ENCODE data around the gene ANKRD55. TPM values are rescaled to one million over a fixed set of nuclear protein-coding genes. Genes with fewer than 3 reads are reported as not detected.
"Not testable (repeated sequence)": the region's sequence is repeated elsewhere in the genome, so short reads cannot be mapped to it uniquely, and the experiment has no call there.

The ANKRD55 gene
- total RNA-seq, 1 donor from 2014 or later = not detected

DNA sequence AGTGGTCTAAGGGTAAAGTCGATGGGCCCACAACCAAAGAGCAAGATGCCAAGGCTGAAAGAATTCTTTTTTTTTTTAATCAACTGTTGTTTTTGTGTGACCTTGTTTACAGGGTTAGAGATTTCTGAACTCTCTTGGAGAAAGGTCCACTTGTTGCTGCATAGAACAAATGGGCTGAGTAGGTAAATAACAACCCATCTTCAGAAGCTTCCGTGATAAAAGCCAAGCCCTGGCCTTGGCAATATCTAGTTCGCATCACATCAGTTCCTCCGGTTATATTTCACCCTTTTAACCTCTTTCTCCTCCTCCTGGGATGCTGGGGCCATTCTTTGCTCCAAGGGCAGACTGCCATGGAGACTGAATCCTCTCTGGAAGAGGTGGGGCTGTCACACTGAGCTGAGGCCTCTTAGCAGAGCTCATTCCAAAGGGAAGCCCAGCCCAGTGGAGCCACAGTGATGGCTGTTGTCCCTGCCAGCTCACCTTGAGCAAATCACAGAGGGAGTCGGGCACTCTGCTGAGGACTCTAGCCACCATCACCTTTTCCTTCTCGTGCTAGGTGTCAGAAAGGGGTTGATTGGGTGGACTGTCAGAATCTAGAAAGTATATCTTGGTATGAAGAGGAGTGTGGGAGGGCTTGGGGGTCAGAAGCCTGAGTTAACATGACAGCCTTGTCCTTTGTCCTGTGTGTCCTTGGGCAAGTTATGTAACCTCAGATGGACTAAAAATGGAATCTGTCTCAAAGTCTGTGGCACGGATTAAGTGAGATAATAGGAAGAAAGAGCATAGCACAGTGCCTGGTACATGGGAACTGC is 17.9 kb downstream of the ANKRD55 start:
- DNase-seq (ENCODE audit: low spot score) = no peak

DNA sequence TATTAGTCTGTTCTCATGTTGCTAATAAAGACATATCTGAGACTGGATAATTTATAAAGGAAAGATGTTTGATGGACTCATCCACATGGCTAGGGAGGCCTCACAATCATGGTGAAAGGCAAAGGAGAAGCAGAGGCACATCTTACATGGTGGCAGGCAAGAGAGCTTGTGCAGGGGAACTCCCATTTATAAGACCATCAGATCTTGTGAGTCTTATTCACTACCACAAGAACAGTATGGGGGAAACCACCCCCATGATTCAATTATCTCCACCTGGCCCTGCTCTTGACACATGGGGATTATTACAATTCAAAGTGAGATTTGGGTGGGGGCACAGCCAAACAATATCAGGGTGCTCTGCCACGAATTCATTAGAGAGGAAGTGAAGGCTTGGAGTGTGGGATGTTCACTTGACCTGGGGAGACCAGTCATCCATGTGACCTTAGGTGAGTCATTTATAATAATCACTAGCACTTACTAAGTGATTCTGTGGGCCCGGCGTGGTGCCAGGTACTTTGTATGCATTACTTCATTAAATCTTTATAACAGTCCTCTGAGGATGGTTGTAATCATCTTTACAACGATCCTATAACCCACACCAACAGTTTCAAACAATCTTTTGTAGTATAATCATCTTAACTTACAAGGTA is 19.1 kb downstream of the ANKRD55 start:
- intact Hi-C loops (cut with DNase I); DNase-seq (ENCODE audit: low spot score): not testable (repeated sequence)

More for the DNA sequence above, 17.9 kb downstream of the ANKRD55 start:
- intact Hi-C loops (cut with DNase I) = no loop called here

DNA sequence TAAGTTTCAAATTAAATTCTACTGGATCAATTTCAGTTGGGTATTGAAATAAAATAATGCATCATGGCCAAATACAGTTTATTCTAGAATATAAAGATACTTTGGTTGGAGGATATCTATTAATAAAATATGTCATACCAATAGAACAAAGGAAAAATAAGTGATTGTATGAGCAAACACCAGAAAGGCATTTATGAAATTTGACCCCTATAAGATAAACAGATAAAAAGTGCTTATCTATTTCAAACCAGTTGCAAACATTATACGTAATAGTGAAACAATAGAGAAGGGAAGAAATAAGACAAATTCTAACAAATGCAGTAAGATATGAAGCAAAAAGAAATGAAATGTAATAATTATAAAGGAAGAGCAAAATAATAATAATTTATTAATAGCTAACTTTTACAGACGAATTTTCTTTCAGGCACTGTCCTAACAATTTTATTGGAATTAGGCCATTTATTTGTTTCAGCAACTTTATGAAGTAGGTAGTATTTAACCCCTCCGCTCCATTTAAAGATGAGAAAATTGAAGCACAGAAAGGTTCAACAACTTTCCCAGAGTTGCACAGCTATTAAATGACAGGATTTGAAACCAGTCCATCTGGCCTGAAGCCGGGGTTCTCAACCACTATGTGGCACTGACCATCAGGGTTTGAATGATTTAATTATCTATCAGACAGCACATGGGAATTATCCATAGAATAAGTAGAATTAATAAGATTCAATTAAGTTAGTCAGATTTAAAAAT is 20.8 kb downstream of the ANKRD55 start:
- intact Hi-C loops (cut with DNase I) = no loop called here
- no peak for DNase-seq (ENCODE audit: low spot score)

DNA sequence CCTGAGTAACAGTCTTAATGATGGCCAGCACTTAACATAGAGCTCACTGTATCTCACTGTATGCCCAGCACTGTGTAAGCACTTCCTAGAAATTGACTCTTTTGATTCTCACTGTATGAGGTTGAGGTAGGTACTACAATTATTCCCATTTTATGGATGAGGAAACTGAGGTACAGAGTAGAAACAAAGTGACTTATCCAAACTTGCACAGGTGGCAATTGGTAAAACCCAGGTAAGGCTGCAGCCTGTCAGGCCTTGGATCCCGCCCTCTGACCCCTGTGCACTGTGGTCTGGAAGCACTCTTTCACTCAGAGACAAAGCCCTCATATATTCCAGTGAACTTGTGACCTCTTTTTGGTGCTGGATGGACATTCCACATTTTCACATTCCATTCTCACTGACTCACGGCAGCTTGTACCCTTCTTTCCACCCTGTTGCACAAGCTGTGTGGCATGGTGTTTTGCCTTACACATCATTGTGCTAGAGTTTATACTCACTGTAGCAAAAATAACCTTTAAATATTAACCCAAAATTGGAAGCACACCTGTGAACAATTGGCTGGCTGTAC is 21.7 kb downstream of the ANKRD55 start:
- intact Hi-C loops (cut with DNase I) = no loop called here
- no peak for DNase-seq (ENCODE audit: low spot score)

DNA sequence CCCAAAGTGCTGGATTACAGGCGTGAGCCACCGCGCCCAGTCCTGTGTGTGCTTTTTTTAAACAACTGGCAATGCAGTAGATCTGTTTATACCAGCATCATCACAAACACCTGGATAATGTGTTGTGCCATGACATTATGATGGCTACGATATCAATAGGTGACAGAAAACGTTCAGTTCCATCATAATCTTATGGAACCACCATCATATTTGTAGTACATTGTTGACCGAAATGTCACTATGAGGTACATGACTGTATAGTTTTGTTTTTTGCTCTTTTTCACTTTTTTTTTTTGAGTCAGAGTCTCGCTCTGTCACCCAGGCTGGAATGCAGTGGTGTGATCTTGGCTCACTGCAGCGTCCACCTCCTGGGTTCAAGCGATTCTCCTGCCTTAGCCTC is 24.4 kb downstream of the ANKRD55 start:
- intact Hi-C loops (cut with DNase I) = loop anchor here (10.0 kb wide), 1 partner anchor 494 kb away; the partner anchor contains the start of gene SLC38A9
- DNase-seq (ENCODE audit: low spot score) = no peak

DNA sequence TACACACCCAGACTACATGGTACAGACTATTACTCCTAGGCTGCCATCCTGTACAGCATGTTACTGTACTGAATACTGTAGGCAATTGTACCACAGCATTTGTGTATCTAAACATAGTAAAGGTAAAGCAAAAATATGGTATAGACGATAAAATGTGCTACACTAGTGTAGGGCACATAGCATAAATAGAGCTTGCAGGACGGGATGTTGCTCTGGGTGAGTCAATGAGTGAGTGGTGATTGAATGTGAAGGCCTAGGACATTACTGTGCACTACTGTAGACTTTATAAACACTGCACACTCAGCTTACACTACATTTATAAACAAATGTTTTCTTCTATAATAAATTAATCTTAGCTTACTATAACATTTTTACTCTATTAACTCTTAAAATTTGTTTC is 25.6 kb downstream of the ANKRD55 start:
- intact Hi-C loops (cut with DNase I) = loop anchor here (10.0 kb wide), 1 partner anchor 493 kb away; the partner anchor contains the start of gene SLC38A9
- no peak for DNase-seq (ENCODE audit: low spot score)

DNA sequence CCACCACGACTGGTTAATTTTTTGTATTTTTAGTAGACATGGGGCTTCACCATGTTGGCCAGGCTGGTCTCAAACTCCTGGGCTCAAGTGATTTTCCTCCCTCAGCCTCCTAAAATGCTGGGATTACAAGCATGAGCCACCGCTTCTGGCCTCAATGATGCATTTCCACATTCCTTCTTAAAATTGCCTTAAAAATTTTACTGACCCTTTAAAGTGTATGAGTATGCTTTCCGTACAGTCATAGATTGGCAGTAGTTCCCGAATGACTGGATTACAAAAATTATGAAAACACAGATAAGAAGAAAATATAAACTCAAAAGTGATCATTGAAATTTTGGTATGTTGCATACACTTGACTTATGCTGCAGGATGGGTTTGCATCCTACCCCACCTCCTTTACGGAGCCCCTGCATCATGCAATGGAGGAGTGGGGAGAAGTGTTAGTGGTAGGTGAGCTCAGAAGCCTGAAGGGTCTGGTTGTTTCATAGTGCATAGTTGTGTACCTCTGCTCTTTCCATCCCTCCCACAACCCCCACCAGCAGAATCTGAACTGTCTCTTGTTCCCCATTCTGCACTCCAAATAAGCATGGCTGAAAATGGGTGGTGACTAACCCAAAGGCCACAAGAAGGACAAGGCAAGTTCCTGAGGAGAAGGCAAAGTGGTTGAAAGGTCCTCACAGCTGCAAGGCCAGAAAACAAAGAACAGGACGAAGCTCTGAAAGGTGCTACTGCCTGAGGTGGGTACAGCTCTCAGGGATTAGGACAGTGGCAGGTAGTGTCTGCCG is 26.8 kb downstream of the ANKRD55 start:
- intact Hi-C loops (cut with DNase I) = loop anchor here (10.0 kb wide), 1 partner anchor 492 kb away; the partner anchor contains the start of gene SLC38A9
- DNase-seq (ENCODE audit: low spot score) = no peak

DNA sequence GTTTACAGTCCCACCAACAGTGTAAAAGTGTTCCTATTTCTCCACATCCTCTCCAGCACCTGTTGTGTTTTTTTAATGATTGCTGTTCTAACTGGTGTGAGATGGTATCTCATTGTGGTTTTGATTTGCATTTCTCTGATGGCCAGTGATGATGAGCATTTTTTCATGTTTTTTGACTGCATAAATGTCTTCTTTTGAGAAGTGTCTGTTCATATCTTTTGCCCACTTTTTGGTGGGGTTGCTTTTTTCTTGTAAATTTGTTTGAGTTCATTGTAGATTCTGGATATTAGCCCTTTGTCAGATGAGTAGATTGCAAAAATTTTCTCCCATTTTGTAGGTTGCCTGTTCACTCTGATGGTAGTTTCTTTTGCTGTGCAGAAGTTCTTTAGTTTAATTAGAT is 29.2 kb downstream of the ANKRD55 start:
- intact Hi-C loops (cut with DNase I) = loop anchor here (10.0 kb wide), 1 partner anchor 489 kb away; the partner anchor contains the start of gene SLC38A9
- not testable (repeated sequence) for DNase-seq (ENCODE audit: low spot score)

DNA sequence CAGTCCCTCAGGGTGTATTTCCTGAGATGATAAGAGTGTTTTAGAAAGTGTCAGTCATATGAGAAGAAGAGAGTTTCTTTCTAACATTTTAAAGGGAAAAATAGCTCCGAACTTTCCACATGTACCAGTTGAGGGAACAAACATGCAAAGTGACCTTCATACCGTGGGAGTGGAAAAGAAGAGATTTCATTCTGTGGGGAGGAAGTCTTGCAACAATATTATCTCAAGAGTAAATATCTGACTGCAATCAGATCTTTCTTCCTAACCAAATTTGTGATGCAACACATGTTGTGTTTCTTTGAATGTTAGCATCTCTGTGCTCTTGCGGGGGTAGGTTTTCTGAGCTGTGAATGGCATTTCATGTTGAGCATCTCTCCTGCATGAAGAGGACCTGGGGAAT is 30.6 kb downstream of the ANKRD55 start:
- no peak for DNase-seq (ENCODE audit: low spot score)

DNA sequence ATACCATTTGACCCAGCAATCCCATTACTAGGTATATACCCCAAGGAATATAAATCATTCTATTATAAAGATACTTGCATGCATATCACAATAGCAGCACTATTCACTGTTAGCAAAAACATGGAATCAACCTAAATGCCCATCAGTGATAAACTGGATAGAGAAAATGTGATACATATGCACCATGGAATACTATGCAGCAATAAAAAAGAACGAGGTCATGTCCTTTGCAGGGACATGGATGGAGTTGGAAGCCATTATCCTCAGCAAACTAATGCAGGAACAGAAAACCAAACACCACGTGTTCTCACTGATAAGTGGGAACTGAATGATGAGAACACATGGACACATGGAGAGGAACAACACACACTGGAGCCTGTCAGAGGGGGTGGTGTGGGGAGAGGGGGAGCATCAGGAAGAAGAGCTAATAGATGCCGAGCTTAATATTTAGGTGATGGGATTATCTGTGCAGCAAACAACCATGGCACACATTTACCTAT is 31.3 kb downstream of the ANKRD55 start:
- intact Hi-C loops (cut with DNase I) = loop anchor here (1.0 to 10.0 kb wide), 2 partner anchors 266 to 487 kb away; partner anchors contain the start of gene SLC38A9
- not testable (repeated sequence) for DNase-seq (ENCODE audit: low spot score)

More for the DNA sequence above, 30.6 kb downstream of the ANKRD55 start:
- intact Hi-C loops (cut with DNase I) = loop anchor here (10.0 kb wide), 1 partner anchor 488 kb away; the partner anchor contains the start of gene SLC38A9

DNA sequence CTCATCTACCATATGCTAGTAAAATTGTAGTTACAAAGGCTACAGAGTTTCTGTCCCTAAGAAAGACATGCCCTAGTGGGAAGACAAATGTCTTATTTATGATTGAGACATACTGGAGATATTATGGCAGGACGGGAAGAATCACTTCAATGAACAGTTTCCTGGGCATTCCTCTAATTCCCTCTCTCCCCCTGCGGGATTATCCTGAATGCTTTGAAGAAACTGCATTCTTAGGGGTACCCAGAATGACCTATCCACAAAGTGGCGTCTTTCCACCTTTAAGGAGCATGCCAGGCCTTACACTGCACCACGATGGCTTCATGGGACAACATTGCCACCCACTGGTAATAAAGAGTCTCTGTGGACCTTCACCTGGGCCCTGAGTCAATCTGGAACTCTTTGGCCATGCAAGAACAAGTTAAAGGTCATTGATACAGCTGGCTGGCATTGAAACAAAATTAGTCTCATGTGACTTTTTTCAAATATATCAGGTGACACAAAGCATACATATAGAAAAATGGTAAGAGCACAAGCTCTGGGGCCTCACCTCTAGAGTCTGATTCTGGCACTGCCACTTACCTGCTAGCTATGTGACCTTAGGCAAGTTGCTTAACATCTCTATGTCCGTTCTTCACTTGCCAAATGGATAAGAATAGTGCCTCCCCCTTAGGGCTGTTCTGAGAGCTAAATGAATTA is 32.0 kb downstream of the ANKRD55 start:
- intact Hi-C loops (cut with DNase I) = loop anchor here (1.0 to 10.0 kb wide), 2 partner anchors 265 to 486 kb away; partner anchors contain the start of gene SLC38A9
- no peak for DNase-seq (ENCODE audit: low spot score)

DNA sequence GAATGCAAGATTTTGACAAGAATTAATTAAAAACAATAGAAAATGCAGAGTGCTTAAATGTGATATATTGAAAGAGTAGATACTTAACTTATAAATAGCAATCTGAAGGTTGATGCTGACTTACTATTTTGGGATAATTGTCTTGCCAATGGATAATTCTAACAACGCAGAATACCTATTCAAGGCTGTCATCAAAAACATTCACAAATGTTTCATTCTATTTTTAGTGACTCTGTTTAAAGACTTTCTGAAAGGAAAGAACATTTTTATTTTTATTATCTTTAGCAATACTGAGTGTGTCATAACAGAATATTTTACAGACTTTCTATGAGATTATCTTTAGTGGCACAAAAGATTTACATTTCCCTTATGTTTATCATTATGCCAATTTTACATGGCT is 38.1 kb downstream of the ANKRD55 start:
- intact Hi-C loops (cut with DNase I) = no loop called here

DNA sequence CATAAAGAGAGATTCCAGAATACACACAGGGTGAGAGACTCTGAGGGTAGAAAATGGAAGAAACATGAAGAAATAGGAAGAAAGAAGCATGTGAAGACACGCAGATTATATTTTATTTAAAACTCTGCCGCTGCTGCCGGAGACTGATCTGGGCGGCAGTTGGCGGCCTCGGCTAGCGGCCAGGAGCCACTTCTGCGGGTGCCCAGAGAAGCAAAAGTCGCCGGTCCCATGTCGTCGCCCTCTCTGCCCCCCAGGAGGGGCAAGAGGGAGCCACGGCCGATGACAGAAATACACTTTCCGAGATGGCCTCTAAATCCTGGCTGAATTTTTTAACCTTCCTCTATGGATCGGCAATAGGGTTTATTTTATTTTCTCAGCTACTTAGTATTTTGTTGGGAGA is 40.9 kb downstream of the ANKRD55 start:
- DNase-seq (ENCODE audit: low spot score) = no peak
- intact Hi-C loops (cut with DNase I) = no loop called here

More for the DNA sequence above, 38.1 kb downstream of the ANKRD55 start:
- no peak for DNase-seq (ENCODE audit: low spot score)

DNA sequence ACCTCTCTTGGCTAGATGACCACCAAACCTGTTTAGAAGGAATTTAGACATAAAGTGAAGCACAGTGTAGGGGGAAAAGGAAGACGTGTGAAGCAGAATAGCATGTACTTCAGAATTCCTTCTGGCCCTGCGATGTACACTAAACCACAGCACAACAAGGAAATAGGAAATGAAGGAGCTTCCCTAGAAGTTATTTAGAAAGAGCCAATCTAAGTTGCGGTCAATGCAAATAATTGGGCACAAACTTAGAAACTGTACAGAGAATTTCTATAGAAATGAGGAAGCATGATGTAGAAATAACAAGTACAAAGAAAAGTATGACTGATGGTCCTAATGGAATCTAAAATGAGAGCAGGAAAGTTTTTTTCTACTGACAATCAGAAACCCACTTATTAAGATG is 41.5 kb downstream of the ANKRD55 start:
- DNase-seq (ENCODE audit: low spot score) = no peak
- intact Hi-C loops (cut with DNase I) = no loop called here

DNA sequence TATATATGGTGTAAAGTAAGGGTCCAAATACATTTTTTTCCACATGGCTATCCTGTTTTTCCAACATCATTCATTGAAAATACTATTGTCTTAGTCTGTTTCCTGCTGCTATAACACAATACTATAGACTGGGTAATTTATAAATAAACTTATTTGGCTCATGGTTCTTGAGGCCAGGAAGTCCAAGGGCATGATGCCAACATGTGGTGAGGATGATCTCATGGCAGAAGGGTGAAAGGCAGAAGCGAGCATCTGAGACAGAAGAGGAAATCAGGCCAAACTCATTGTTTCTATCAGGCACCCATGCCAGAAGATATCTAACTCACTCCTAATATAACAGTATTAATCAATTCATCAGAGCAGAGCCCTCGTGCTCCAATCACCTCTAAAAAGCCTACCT is 42.6 kb downstream of the ANKRD55 start:
- DNase-seq (ENCODE audit: low spot score) = no peak

DNA sequence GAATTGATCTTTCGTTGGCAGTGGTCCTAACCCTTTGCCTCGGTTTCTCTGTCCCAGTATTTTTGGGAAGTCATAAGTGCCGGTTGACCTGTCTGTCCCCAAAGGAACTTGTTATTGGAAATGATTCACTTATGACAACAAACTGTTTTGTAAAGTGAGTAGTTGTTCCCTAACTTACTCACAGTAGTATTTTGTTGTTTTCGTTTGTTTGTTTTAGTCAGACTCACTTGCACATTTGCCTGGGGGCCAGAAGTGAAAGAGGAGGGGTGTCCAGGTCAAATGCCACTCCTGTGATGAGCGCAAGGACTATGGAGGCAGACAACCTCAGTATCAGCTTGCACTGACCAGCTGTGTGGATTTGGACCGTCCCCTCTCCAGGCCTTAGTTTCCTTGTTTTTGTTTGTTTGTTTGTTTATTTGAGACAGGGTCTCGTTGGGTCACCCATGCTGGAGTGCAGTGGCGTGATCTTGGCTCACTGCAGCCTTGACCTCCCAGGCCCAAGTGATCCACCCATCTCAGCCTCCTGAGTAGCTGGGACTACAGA is 47.3 kb downstream of the ANKRD55 start:
- DNase-seq (ENCODE audit: low spot score) = no peak

More for the DNA sequence above, 42.6 kb downstream of the ANKRD55 start:
- intact Hi-C loops (cut with DNase I) = no loop called here

DNA sequence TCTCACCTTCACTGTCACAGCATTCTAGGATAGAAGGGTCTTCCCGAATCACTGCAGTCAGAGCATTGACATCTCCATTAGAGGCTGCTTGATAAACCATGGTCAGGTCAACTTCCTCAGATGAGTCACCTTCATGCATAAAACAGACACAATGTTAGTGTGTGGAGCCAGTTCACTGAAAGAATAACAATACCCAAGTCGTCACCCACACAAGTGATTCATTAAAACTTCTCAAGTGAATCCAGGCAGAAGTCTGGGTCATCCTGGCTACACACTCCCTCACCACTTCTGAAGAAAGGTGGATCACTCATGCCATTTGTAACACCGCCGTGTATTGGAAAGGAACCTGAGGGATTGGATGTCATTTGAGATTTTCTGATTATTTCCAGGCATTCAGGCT is 49.6 kb downstream of the ANKRD55 start:
- intact Hi-C loops (cut with DNase I) = no loop called here
- DNase-seq (ENCODE audit: low spot score) = no peak

More for the DNA sequence above, 47.3 kb downstream of the ANKRD55 start:
- intact Hi-C loops (cut with DNase I) = no loop called here
